Measurements from ENCODE around the gene MTUS2. TPM values are rescaled to one million over a fixed set of nuclear protein-coding genes. Genes with fewer than 3 reads are reported as not detected.

Gene MTUS2
- total and polyA plus RNA-seq, 2 of the 8 experiments (the other 6 are each of a cell fraction or from before 2014, with no cell fraction given): 0.18 to 0.80 TPM

DNA sequence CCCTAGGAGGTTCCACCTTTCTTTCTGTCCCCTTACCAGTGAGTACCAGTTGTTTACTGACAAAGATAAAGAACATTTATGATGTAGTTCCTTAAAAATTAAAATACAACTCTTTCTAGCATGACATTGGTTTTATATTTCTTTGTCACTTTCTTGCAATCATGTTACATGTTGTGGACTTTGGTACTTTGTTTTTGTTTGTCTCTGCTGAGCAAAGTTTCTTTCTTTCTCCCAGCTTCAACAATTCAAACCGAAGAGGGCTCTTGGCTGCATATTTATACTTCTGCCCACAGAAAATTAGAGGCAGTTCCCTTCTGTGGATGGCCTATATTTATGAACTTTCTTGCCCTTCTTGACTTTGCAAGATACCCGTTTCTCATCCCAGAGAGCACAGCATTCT is 201.2 kb downstream of the MTUS2 start:
- Histone ChIP-seq H3K4me3 (ENCODE audit: extremely low read depth in 1 of 4, insufficient read depth in 2 of 4, low read depth in 3 of 4, low read length in 4 of 4) (no peak overlapping the region), H2BK120ac (replicated peaks; ENCODE audit: low read depth, low read length) (no peak overlapping the region), H3K4ac (replicated peaks; ENCODE audit: insufficient read length, low read depth, low read length) (no peak overlapping the region), H3K9ac (replicated peaks in 1 of 4; ENCODE audit: extremely low read depth in 1 of 4, low read depth in 3 of 4, low read length in 3 of 4) (no peak overlapping the region), H4K8ac (ENCODE audit: extremely low read depth, insufficient read depth, low read length) (no peak overlapping the region), H3K14ac (ENCODE audit: insufficient read length) (no peak overlapping the region), H2BK20ac (ENCODE audit: low read length) (no peak overlapping the region), H3K4me1 (replicated peaks in 1 of 4; ENCODE audit: control insufficient read depth in 3 of 4, insufficient read depth in 4 of 4, low read length in 3 of 4) (no peaks in the 10 kb centered on the region), H3K23me2 (ENCODE audit: low read depth, low read length) (no peaks in the 10 kb centered on the region), H2BK15ac (ENCODE audit: low read length) (no peak overlapping the region), H3K27ac (ENCODE audit: low read depth, low read length) (no peak overlapping the region), H2AFZ (ENCODE audit: low read length) (no peak overlapping the region), H3K23ac (ENCODE audit: insufficient read length) (no peak overlapping the region), H3K9me3 (ENCODE audit: insufficient read depth in 2 of 2, low read depth in 1 of 2, low read length in 1 of 2) (no peaks in the 10 kb centered on the region), H2BK5ac (ENCODE audit: low read depth, low read length) (no peak overlapping the region), H2AK5ac (ENCODE audit: low read depth, low read length) (no peak overlapping the region), H3K4me2 (ENCODE audit: insufficient read depth in 1 of 2, low read depth in 2 of 2, low read length in 2 of 2) (no peak overlapping the region), H4K20me1 (replicated peaks in 1 of 2; ENCODE audit: control insufficient read depth in 1 of 2, insufficient read depth in 2 of 2, low read length in 2 of 2) (no peaks in the 10 kb centered on the region), H4K91ac (replicated peaks; ENCODE audit: insufficient read length, low read length) (no peak overlapping the region), H3K79me2 (ENCODE audit: control insufficient read depth in 1 of 2, insufficient read depth in 2 of 2, low read length in 2 of 2) (no peaks in the 10 kb centered on the region), H4K5ac (ENCODE audit: insufficient read length, low read depth, low read length) (no peak overlapping the region), H2BK12ac (ENCODE audit: low read depth, low read length) (no peak overlapping the region), H3K56ac (replicated peaks; ENCODE audit: insufficient read length, low read depth, low read length) (no peak overlapping the region), H3K18ac (ENCODE audit: extremely low read depth, low read length) (no peak overlapping the region), H3K79me1 (ENCODE audit: low read depth, low read length) (no peaks in the 10 kb centered on the region), H3K27me3 (replicated peaks in 1 of 4; ENCODE audit: control insufficient read depth in 3 of 4, extremely low read depth in 1 of 4, insufficient read depth in 3 of 4, low read length in 3 of 4) (no peaks in the 10 kb centered on the region), H3K36me3 (ENCODE audit: control insufficient read depth in 2 of 4, insufficient read depth in 4 of 4, low read length in 3 of 4) (no peaks in the 10 kb centered on the region)
- DNase-seq (ENCODE audit: low read depth in 1 of 2, low spot score in 2 of 2): no peak
- no peak for FAIRE-seq
- ChIA-PET POLR2A (ENCODE audit: partially characterized antibody) (no interaction called here), CTCF (ENCODE audit: partially characterized antibody) (no interaction called here)
- 86% methylated on average over 2 of the region's 2 CpGs; no CpG with 5 or more reads in 1 of the 2 experiments for WGBS, 2 experiments (ENCODE audit: extremely low coverage in 1 of 2, insufficient coverage in 1 of 2, insufficient read length in 1 of 2, insufficient replicate concordance in 2 of 2, low coverage in 1 of 2, low lambda C conversion rate in 2 of 2, missing lambda C conversion rate in 1 of 2)
- TF ChIP-seq HDAC6 (IDR thresholded peaks at IDR 0.05; ENCODE audit: low read depth, low read length) (no peak), BRCA1 (IDR thresholded peaks at IDR 0.05; ENCODE audit: low read depth, low read length) (no peak), SUZ12 (IDR thresholded peaks at IDR 0.05; ENCODE audit: low read length) (no peak), POLR2A (IDR thresholded peaks at IDR 0.05; ENCODE audit: control extremely low read depth in 1 of 2, low read depth in 2 of 2, low read length in 2 of 2) (no peak)
